HG02840 (cell line): ENCODE data around the gene WWC1.
"Not testable (repeated sequence)": the region's sequence is repeated elsewhere in the genome, so short reads cannot be mapped to it uniquely, and the experiment has no call there.

Experiments used
- ATAC-seq: cut with Tn5 transposase; IDR thresholded peaks from one replicate; pipeline ENCODE4 v1.9.1; 2021; ENCODE audit warnings: mild to moderate bottlenecking, moderate library complexity, moderate number of reproducible peaks; ENCODE audit not compliant: unreplicated experiment, low FRiP score

WWC1 gene

GRCh38 chr5:168307022-168307421 lies 15.6 kb downstream of the WWC1 start:
- no peak for ATAC-seq

GRCh38 chr5:168307925-168308584 lies 16.6 kb downstream of the WWC1 start:
- ATAC-seq, result no peak

- no peak for ATAC-seq
Observed at GRCh38 chr5:168308976-168309598, 17.6 kb downstream of the WWC1 start.

GRCh38 chr5:168310541-168310940 lies 19.1 kb downstream of the WWC1 start:
- ATAC-seq, result not testable (repeated sequence)

GRCh38 chr5:168311061-168311566 lies 19.7 kb downstream of the WWC1 start:
- ATAC-seq, result no peak

- no peak for ATAC-seq
Observed at GRCh38 chr5:168312606-168313295, 21.3 kb downstream of the WWC1 start.

- no peak for ATAC-seq
Observed at GRCh38 chr5:168313596-168314204, 22.3 kb downstream of the WWC1 start.

- no peak for ATAC-seq
Observed at GRCh38 chr5:168314735-168315411, 23.4 kb downstream of the WWC1 start.

GRCh38 chr5:168315416-168316138 lies 24.1 kb downstream of the WWC1 start:
- ATAC-seq, result no peak

GRCh38 chr5:168316139-168316578 lies 24.7 kb downstream of the WWC1 start:
- no peak for ATAC-seq

GRCh38 chr5:168317096-168317520 lies 25.7 kb downstream of the WWC1 start:
- ATAC-seq, result no peak

GRCh38 chr5:168317521-168318147 lies 26.2 kb downstream of the WWC1 start:
- no peak for ATAC-seq

GRCh38 chr5:168318240-168318639 lies 26.8 kb downstream of the WWC1 start:
- ATAC-seq, result no peak

- no peak for ATAC-seq
Observed at GRCh38 chr5:168319774-168320173, 28.3 kb downstream of the WWC1 start.

- ATAC-seq, result no peak
Observed at GRCh38 chr5:168320805-168321204, 29.4 kb downstream of the WWC1 start.

- ATAC-seq, result no peak
Observed at GRCh38 chr5:168324859-168325630, 33.6 kb downstream of the WWC1 start.

- ATAC-seq, result no peak
Observed at GRCh38 chr5:168327019-168327421, 35.6 kb downstream of the WWC1 start.

- ATAC-seq, result no peak
Observed at GRCh38 chr5:168327451-168327850, 36.0 kb downstream of the WWC1 start.

GRCh38 chr5:168327994-168328393 lies 36.5 kb downstream of the WWC1 start:
- ATAC-seq, result no peak
